A204.1 (cell line): Measurements from ENCODE around the gene FBXW12.
"Not testable (repeated sequence)": the region's sequence is repeated elsewhere in the genome, so short reads cannot be mapped to it uniquely, and the experiment has no call there.

Source experiments
- FAIRE-seq: peaks from 2 replicates; lab custom pipeline; 2012; peaks lifted over from hg19 to GRCh38; lab: Jason Lieb, UNC

The FBXW12 gene

GRCh38 chr3:48371651-48372376 lies at the start of gene FBXW12:
FBXW12 (plus strand) TSS chr3:48372219; CDS start chr3:48372768, 549 bp downstream.
- FAIRE-seq, result no peak

- FAIRE-seq, result not testable (repeated sequence)
Measured at GRCh38 chr3:48331706-48332435, 40.1 kb upstream of the FBXW12 start.

- not testable (repeated sequence) for FAIRE-seq
Measured at GRCh38 chr3:48333346-48334245, 38.4 kb upstream of the FBXW12 start, which contains the start of gene SPINK8. SPINK8 (minus strand) TSS chr3:48333661; CDS start chr3:48328341, 5,320 bp downstream.

GRCh38 chr3:48334605-48335004 lies 37.4 kb upstream of the FBXW12 start:
- FAIRE-seq, result no peak

GRCh38 chr3:48335286-48335685 lies 36.7 kb upstream of the FBXW12 start:
- not testable (repeated sequence) for FAIRE-seq

- not testable (repeated sequence) for FAIRE-seq
Measured at GRCh38 chr3:48337536-48337935, 34.5 kb upstream of the FBXW12 start.

- FAIRE-seq, result no peak
Measured at GRCh38 chr3:48338635-48339034, 33.4 kb upstream of the FBXW12 start.

GRCh38 chr3:48343432-48343831 lies 28.6 kb upstream of the FBXW12 start:
- FAIRE-seq, result no peak

- no peak for FAIRE-seq
Measured at GRCh38 chr3:48344867-48345507, 27.0 kb upstream of the FBXW12 start.

- FAIRE-seq, result no peak
Measured at GRCh38 chr3:48345946-48346572, 26.0 kb upstream of the FBXW12 start.

GRCh38 chr3:48347500-48347899 lies 24.5 kb upstream of the FBXW12 start:
- no peak for FAIRE-seq

GRCh38 chr3:48352546-48352945 lies 19.5 kb upstream of the FBXW12 start:
- FAIRE-seq, result no peak

GRCh38 chr3:48353987-48354386 lies 18.0 kb upstream of the FBXW12 start:
- no peak for FAIRE-seq

- FAIRE-seq, result no peak
Measured at GRCh38 chr3:48356419-48356818, 15.6 kb upstream of the FBXW12 start.

- FAIRE-seq, result no peak
Measured at GRCh38 chr3:48361928-48362327, 10.1 kb upstream of the FBXW12 start.

GRCh38 chr3:48364840-48365239 lies 7.2 kb upstream of the FBXW12 start:
- no peak for FAIRE-seq

GRCh38 chr3:48367201-48367600 lies 4.8 kb upstream of the FBXW12 start:
- FAIRE-seq, result no peak

- no peak for FAIRE-seq
Measured at GRCh38 chr3:48369693-48370332, 2.2 kb upstream of the FBXW12 start.

- no peak for FAIRE-seq
Measured at GRCh38 chr3:48370333-48370713, 1.7 kb upstream of the FBXW12 start.

GRCh38 chr3:48372377-48372770 lies 355 bp downstream of the FBXW12 start:
- no peak for FAIRE-seq

GRCh38 chr3:48372862-48373435 lies 930 bp downstream of the FBXW12 start:
- no peak for FAIRE-seq
